K562 (cell line): ENCODE results near the gene TMTC2. TPM values are rescaled to one million over a fixed set of nuclear protein-coding genes. Genes with fewer than 3 reads are reported as not detected.

Source experiments
- ATF2 ChIP-seq: sonication (generic); formaldehyde crosslinking; IDR thresholded peaks from 2 replicates; pipeline ENCODE4 v1.8.1; 2022; ENCODE audit warnings: missing genetic modification reagents
- CC2D1A ChIP-seq: fragments of 450-650 bp; IDR thresholded peaks from 2 replicates; pipeline ENCODE4 v1.6.1; 2017; ENCODE audit warnings: mild to moderate bottlenecking
- CEBPB ChIP-seq: fragments of 450-650 bp; IDR thresholded peaks from 2 replicates; pipeline ENCODE4 v1.6.1; 2016; ENCODE audit warnings: missing genetic modification characterization, missing compliant biosample characterization
- CTBP1 ChIP-seq: fragments of 450-650 bp; IDR thresholded peaks from 2 replicates; pipeline ENCODE4 v1.6.1; 2016; ENCODE audit warnings: borderline replicate concordance
- E2F3 ChIP-seq: fragments of 250-450 bp; sonication (Bioruptor Pico); IDR thresholded peaks from 2 replicates; pipeline ENCODE4 v1.4.0; 2020; ENCODE audit warnings: mild to moderate bottlenecking
- FOXJ2 ChIP-seq: fragments of 200-800 bp; sonication (Bioruptor generic); IDR thresholded peaks from 2 replicates; pipeline ENCODE4 v1.6.1; 2016; ENCODE audit warnings: missing genetic modification characterization, missing compliant biosample characterization
- GATAD2A ChIP-seq: fragments of 450-650 bp; IDR thresholded peaks from 2 replicates; pipeline ENCODE4 v1.6.1; 2017
- GMEB1 ChIP-seq: fragments of 250-450 bp; sonication (Bioruptor Pico); IDR thresholded peaks from 2 replicates; pipeline ENCODE4 v1.4.0; 2020; ENCODE audit warnings: mild to moderate bottlenecking
- MBD2 ChIP-seq: sonication (generic); IDR thresholded peaks from 2 replicates; pipeline ENCODE4 v1.6.1; 2016; ENCODE audit warnings: low read depth, borderline replicate concordance
- MEIS2 ChIP-seq: fragments of 450-650 bp; IDR thresholded peaks from 2 replicates; pipeline ENCODE4 v1.6.1; 2014; ENCODE audit warnings: mild to moderate bottlenecking; ENCODE audit not compliant: partially characterized antibody
- MTF1 ChIP-seq: fragments of 250-450 bp; sonication (Bioruptor Pico); IDR thresholded peaks from 2 replicates; pipeline ENCODE4 v1.9.0; 2021; ENCODE audit warnings: moderate library complexity, mild to moderate bottlenecking, inconsistent platforms, borderline replicate concordance
- NCOA2 ChIP-seq, 2 experiments: fragments of 450-650 bp; IDR thresholded peaks; 2 replicates each; pipeline ENCODE4 v1.6.1; 2018; ENCODE audit warnings: mild to moderate bottlenecking in 2 of 2, moderate library complexity in 1 of 2; ENCODE audit not compliant: partially characterized antibody in 2 of 2
- PML ChIP-seq: IDR thresholded peaks from 2 replicates; pipeline ENCODE4 v1.6.1; 2012; ENCODE audit warnings: low read length, inconsistent platforms
- RNF2 ChIP-seq: sonication (generic); IDR thresholded peaks from 2 replicates; pipeline ENCODE4 v1.6.1; 2016
- RUNX1 ChIP-seq: sonication (generic); IDR thresholded peaks from 2 replicates; pipeline ENCODE4 v1.6.1; 2016; ENCODE audit warnings: antibody characterized with exemption, low read depth
- SMAD4 ChIP-seq: fragments of 250-450 bp; sonication (Bioruptor Pico); conservative IDR thresholded peaks from 2 replicates; pipeline ENCODE4 v1.8.0; 2021; ENCODE audit warnings: inconsistent platforms, mild to moderate bottlenecking, moderate library complexity
- TOE1 ChIP-seq, 2 experiments: fragments of 450-650 bp in 1 of 2; sonication (generic) in 1 of 2; formaldehyde crosslinking in 1 of 2; IDR thresholded peaks; 2 replicates each; pipeline versions ENCODE4 v1.7.1 to v1.8.0; 2016 to 2022; ENCODE audit warnings: borderline replicate concordance in 2 of 2, mild to moderate bottlenecking in 2 of 2, antibody characterized with exemption in 1 of 2, inconsistent platforms in 1 of 2, low read depth in 1 of 2, missing genetic modification reagents in 1 of 2, moderate library complexity in 1 of 2
- VEZF1 ChIP-seq: fragments of 200-800 bp; sonication (Bioruptor generic); IDR thresholded peaks from 2 replicates; pipeline ENCODE4 v1.6.1; 2017; ENCODE audit warnings: missing genetic modification characterization, missing compliant biosample characterization
- ZNF12 ChIP-seq: sonication (generic); formaldehyde crosslinking; IDR thresholded peaks from 2 replicates; pipeline ENCODE4 v1.4.0; 2020; ENCODE audit warnings: mild to moderate bottlenecking, missing genetic modification reagents
- ZNF253 ChIP-seq: fragments of 250-450 bp; sonication (Bioruptor Pico); conservative IDR thresholded peaks from 2 replicates; pipeline ENCODE4 v1.6.1; 2021; ENCODE audit warnings: mild to moderate bottlenecking
- ZNF395 ChIP-seq: fragments of 200-800 bp; sonication (Bioruptor generic); IDR thresholded peaks from 2 replicates; pipeline ENCODE4 v1.6.1; 2017; ENCODE audit warnings: missing genetic modification characterization, missing compliant biosample characterization
- ZNF445 ChIP-seq: fragments of 250-450 bp; sonication (Bioruptor Pico); IDR thresholded peaks from 2 replicates; pipeline ENCODE4 v1.4.0; 2020; ENCODE audit warnings: low read depth, mild to moderate bottlenecking, moderate library complexity
- ZSCAN32 ChIP-seq: fragments of 450-650 bp; formaldehyde crosslinking; IDR thresholded peaks from 2 replicates; pipeline ENCODE4 v1.4.0; 2020; ENCODE audit warnings: mild to moderate bottlenecking, moderate library complexity
- polyA plus RNA-seq, 8 experiments: library from polyadenylated mRNA; depleted of rRNA in 4 of 8; stranded (reverse) in 5 of 8; unstranded in 3 of 8; fragments of >200 nt; fragmentation: Nextera tagmentation in 2 of 8; fragmentation: Illumina TruSeq in 1 of 8; extraction: Ambion mirVana in 2 of 8; extraction: Trizol in 1 of 8; gene quantifications; 2 replicates each; pipeline versions ENCODE4 v1.2.1 to v1.2.3, GENCODE V29; 2011 to 2014; ENCODE audit warnings: inconsistent platforms in 1 of 8, missing spikeins in 1 of 8
- total RNA-seq, 7 experiments: library from RNA; depleted of rRNA in 6 of 7; stranded (reverse); fragments of >200 nt in 6 of 7; fragmentation: Illumina TruSeq in 2 of 7; extraction: Trizol in 2 of 7; gene quantifications; 2 replicates each; pipeline versions ENCODE4 v1.2.1 to v1.2.3, GENCODE V29; 2011 to 2021; ENCODE audit warnings: low replicate concordance in 1 of 7

The TMTC2 gene
- total and polyA plus RNA-seq, 9 of the 15 experiments (the other 6 are each of a cell fraction or from before 2014, with no cell fraction given) = 0.29 to 1.1 (median 0.55) TPM

- TF ChIP-seq ATF2 (CRISPR knock-in tag) = no peak
- TF ChIP-seq ZNF395 = no peak
- peak; percentile 88 to 92 for TF ChIP-seq NCOA2 (IDR thresholded peaks at IDR 0.05; ENCODE audit: partially characterized antibody in 2 of 2)
- TF ChIP-seq CEBPB (tag) = peak; percentile 72
- 0 out of 2 replicates have a peak, but pooled peaks have one; percentile 74 for TF ChIP-seq MBD2
- 0 out of 2 replicates have a peak, but pooled peaks have one; percentile 26 for TF ChIP-seq VEZF1
- TF ChIP-seq PML = peak; percentile 97
- peak; percentile 97 for TF ChIP-seq RNF2
- TF ChIP-seq TOE1 (IDR thresholded peaks at IDR 0.05; ENCODE audit: borderline replicate concordance) = peak; percentile 75; the same call in 1 of the 2 replicates
- no peak for TF ChIP-seq TOE1 (CRISPR knock-in tag; IDR thresholded peaks at IDR 0.05; ENCODE audit: borderline replicate concordance, low read depth)
- peak; percentile 50; the same call in 1 of the 2 replicates for TF ChIP-seq CTBP1
- TF ChIP-seq SMAD4 (CRISPR knock-in tag) = peak; percentile 87
- TF ChIP-seq MEIS2 = peak; percentile 100
- TF ChIP-seq ZNF253 (CRISPR knock-in tag) = no peak
- TF ChIP-seq E2F3 = no peak
- no peak for TF ChIP-seq ZNF12 (CRISPR knock-in tag)
- TF ChIP-seq RUNX1 = no peak
- no peak for TF ChIP-seq GMEB1 (CRISPR knock-in tag)
- TF ChIP-seq ZSCAN32 (CRISPR knock-in tag) = no peak
- TF ChIP-seq CC2D1A = peak; percentile 93; the same call in 1 of the 2 replicates
- TF ChIP-seq GATAD2A = peak; percentile 61; the same call in 1 of the 2 replicates
- TF ChIP-seq MTF1 (CRISPR knock-in tag) = no peak
- TF ChIP-seq ZNF445 (CRISPR knock-in tag) = no peak
- TF ChIP-seq FOXJ2 (tag) = peak; percentile 80; the same call in 1 of the 2 replicates
Measured at GRCh38 chr12:83172866-83173649, 486.4 kb downstream of the TMTC2 start (continued).
